Activated CD4-positive, alpha-beta T cell treated with anti-CD3 and anti-CD28 coated beads, Interleukin-2, amount 50 U/mL, for 48 hours (primary cell): ENCODE results near the gene SCGB1D4.
A peak's percentile ranks its signal among the peaks of the same experiment; 100 is the strongest.
"Not testable (repeated sequence)": the region's sequence is repeated elsewhere in the genome, so short reads cannot be mapped to it uniquely, and the experiment has no call there.

Experiments
- DNase-seq, 2 experiments: peaks; one replicate each; pipeline ENCODE4 v3.0.0-alpha.2; 2020

SCGB1D4 gene

GRCh38 chr11:62298975-62299374 is at the start of gene SCGB1D4:
SCGB1D4 (minus strand) TSS chr11:62299075; CDS start chr11:62299010, 65 bp downstream.
- DNase-seq: no peak

GRCh38 chr11:62345861-62346260 is 47.0 kb upstream of the SCGB1D4 start:
- DNase-seq: no peak

- no peak for DNase-seq
Measured at GRCh38 chr11:62344210-62344609, 45.3 kb upstream of the SCGB1D4 start.

- DNase-seq: not testable (repeated sequence)
Measured at GRCh38 chr11:62343646-62344190, 44.8 kb upstream of the SCGB1D4 start.

- DNase-seq: no peak
Measured at GRCh38 chr11:62341588-62341987, 42.7 kb upstream of the SCGB1D4 start.

- DNase-seq: peak; percentile 52 to 68
Measured at GRCh38 chr11:62340269-62340901, 41.5 kb upstream of the SCGB1D4 start.

- no peak for DNase-seq
Measured at GRCh38 chr11:62338218-62338617, 39.3 kb upstream of the SCGB1D4 start.

GRCh38 chr11:62337303-62338181 is 38.7 kb upstream of the SCGB1D4 start, which contains the start of gene ASRGL1:
ASRGL1 (plus strand) TSS chr11:62337448; CDS start chr11:62337978, 530 bp downstream.
- DNase-seq: peak; percentile 81 to 85

- DNase-seq: not testable (repeated sequence)
Measured at GRCh38 chr11:62336949-62337302, 38.1 kb upstream of the SCGB1D4 start.

GRCh38 chr11:62333768-62334167 is 34.9 kb upstream of the SCGB1D4 start:
- no peak for DNase-seq

- not testable (repeated sequence) for DNase-seq
Measured at GRCh38 chr11:62331264-62331663, 32.4 kb upstream of the SCGB1D4 start.

GRCh38 chr11:62327541-62327940 is 28.7 kb upstream of the SCGB1D4 start:
- DNase-seq: not testable (repeated sequence)

GRCh38 chr11:62326719-62327118 is 27.8 kb upstream of the SCGB1D4 start:
- not testable (repeated sequence) for DNase-seq

- not testable (repeated sequence) for DNase-seq
Measured at GRCh38 chr11:62325781-62326180, 26.9 kb upstream of the SCGB1D4 start.

GRCh38 chr11:62324731-62325556 is 26.1 kb upstream of the SCGB1D4 start:
- DNase-seq: peak; percentile 65 to 74

GRCh38 chr11:62322524-62322923 is 23.6 kb upstream of the SCGB1D4 start:
- no peak for DNase-seq

GRCh38 chr11:62315431-62315830 is 16.6 kb upstream of the SCGB1D4 start:
- DNase-seq: no peak

GRCh38 chr11:62309991-62310390 is 11.1 kb upstream of the SCGB1D4 start:
- DNase-seq: no peak

GRCh38 chr11:62307950-62308349 is 9.1 kb upstream of the SCGB1D4 start:
- no peak for DNase-seq

- no peak for DNase-seq
Measured at GRCh38 chr11:62306227-62306626, 7.4 kb upstream of the SCGB1D4 start.

- DNase-seq: no peak
Measured at GRCh38 chr11:62295504-62295903, 3.4 kb downstream of the SCGB1D4 start.

- DNase-seq: no peak
Measured at GRCh38 chr11:62280452-62280851, 18.4 kb downstream of the SCGB1D4 start.

- DNase-seq: no peak
Measured at GRCh38 chr11:62273789-62274275, 25.0 kb downstream of the SCGB1D4 start.
